Kidney (tissue), 14 donors: ENCODE results near the gene EIF3A. TPM values are rescaled to one million over a fixed set of nuclear protein-coding genes. Genes with fewer than 3 reads are reported as not detected.

ENCODE experiments used
- DNase-seq, 5 donors: peaks; one replicate each; pipeline ENCODE4 v3.0.0-alpha.2; 2013 to 2020
- FAIRE-seq: peaks from 2 replicates; lab custom pipeline; 2012; peaks lifted over from hg19 to GRCh38; lab: Jason Lieb, UNC
- H3K27ac ChIP-seq, 2 donors: one replicate each; pipeline ENCODE4 v1.7.0; 2013; ENCODE audit warnings: low read depth in 2 of 2, low read length in 2 of 2, inconsistent platforms in 1 of 2
- H3K27me3 ChIP-seq: one replicate; pipeline ENCODE4 v1.7.1; 2013; ENCODE audit warnings: low read length, inconsistent platforms; ENCODE audit not compliant: control insufficient read depth, insufficient read depth
- H3K36me3 ChIP-seq, 3 donors: one replicate each; pipeline versions ENCODE4 v1.7.0 to v1.7.1; 2013; ENCODE audit warnings: low read length in 3 of 3, control low read depth in 1 of 3, inconsistent platforms in 1 of 3; ENCODE audit not compliant: insufficient read depth in 3 of 3, control insufficient read depth in 2 of 3
- H3K4me1 ChIP-seq, 3 donors: one replicate each; pipeline versions ENCODE4 v1.7.0 to v1.7.1; 2013; ENCODE audit warnings: low read length in 3 of 3, inconsistent platforms in 1 of 3, low read depth in 1 of 3; ENCODE audit not compliant: control insufficient read depth in 2 of 3, insufficient read depth in 2 of 3
- H3K4me3 ChIP-seq, 3 donors: one replicate each; pipeline versions ENCODE4 v1.7.0 to v1.8.1; 2013; ENCODE audit warnings: low read length in 3 of 3, control low read depth in 1 of 3, inconsistent platforms in 1 of 3
- H3K9ac ChIP-seq, 3 donors: one replicate each; pipeline versions ENCODE4 v1.7.0 to v1.7.1; 2013; ENCODE audit warnings: low read length in 3 of 3, control low read depth in 1 of 3, inconsistent platforms in 1 of 3
- H3K9me3 ChIP-seq, 3 donors: one replicate each; pipeline versions ENCODE4 v1.7.0 to v1.7.1; 2013; ENCODE audit warnings: low read length in 3 of 3, control low read depth in 1 of 3, inconsistent platforms in 1 of 3; ENCODE audit not compliant: control insufficient read depth in 2 of 3, insufficient read depth in 1 of 3
- intact Hi-C: fragments of 100-400 bp; cut with DNase I; formaldehyde crosslinking; loops from one replicate; pipeline ENCODE4 v1.11.1; 2022
- polyA plus RNA-seq: library from polyadenylated mRNA; stranded (reverse); fragments of 350-450 nt; fragmentation: Illumina TruSeq; extraction: RNeasy Lipid Tissue Mini Kit (QIAGEN cat#74804); gene quantifications from one replicate; pipeline ENCODE4 v1.2.3, GENCODE V29; 2014; ENCODE audit warnings: low read depth, low replicate concordance; ENCODE audit not compliant: insufficient read depth
- total RNA-seq: library from RNA; stranded (reverse); fragmentation: NEBNext Ultra II Directional; extraction: Animal tissue kit (Norgen Biotek cat#: 25700); gene quantifications from one replicate; pipeline ENCODE4 v1.2.1, GENCODE V29; 2021
- TF ChIP-seq, protein P1 (sequence below): IDR thresholded peaks from 3 replicates; pipeline ENCODE4 v1.5.1; 2012; ENCODE audit warnings: mild to moderate bottlenecking, moderate library complexity, borderline replicate concordance; ENCODE audit not compliant: insufficient read depth; ENCODE audit errors: extremely low read depth
- donor health status: control.
- donor health status: control.
- donor health status: control.
- donor health status: control.
- donor health status: control.
- donor health status: DM: yes; HTN: yes; CAD: no.
- donor health status: Normal renal cell carcinoma (clear cell type).

Gene EIF3A
- total and polyA plus RNA-seq, 2 donors from 2014 or later = 24.9 to 95.6 TPM

DNA sequence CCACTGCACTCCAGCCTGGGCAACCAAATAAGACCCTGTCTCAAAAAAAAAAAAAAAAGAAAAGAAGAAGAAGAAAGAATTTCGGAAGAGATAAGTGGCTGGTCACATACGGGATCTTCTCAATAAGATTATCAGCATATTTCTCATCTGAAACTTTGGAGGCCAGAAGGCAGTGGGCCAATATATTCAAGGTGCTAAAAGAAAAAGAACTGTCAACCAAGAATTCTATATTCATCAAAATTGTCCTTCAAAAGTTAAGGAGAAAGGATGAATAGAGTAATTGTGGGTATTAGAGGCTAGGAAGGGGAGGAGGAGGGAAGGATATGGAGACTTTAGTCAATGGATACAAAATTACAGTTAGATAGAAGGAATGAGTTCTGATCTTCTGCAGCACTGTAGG lies 95.0 kb downstream of the EIF3A start:
- FAIRE-seq (no peak), DNase-seq (no peak)
- Histone ChIP-seq H3K27ac (no peak overlapping the region), H3K9me3 (peaks cover 0 to 5% (median 0%) of the 10 kb centered on the region in 3 donors), H3K9ac (no peak overlapping the region), H3K36me3 (no peaks in the 10 kb centered on the region), H3K27me3 (no peaks in the 10 kb centered on the region), H3K4me1 (no peaks in the 10 kb centered on the region), H3K4me3 (no peak overlapping the region)
- intact Hi-C loops = no loop called here
- TF ChIP-seq, protein P1, sequence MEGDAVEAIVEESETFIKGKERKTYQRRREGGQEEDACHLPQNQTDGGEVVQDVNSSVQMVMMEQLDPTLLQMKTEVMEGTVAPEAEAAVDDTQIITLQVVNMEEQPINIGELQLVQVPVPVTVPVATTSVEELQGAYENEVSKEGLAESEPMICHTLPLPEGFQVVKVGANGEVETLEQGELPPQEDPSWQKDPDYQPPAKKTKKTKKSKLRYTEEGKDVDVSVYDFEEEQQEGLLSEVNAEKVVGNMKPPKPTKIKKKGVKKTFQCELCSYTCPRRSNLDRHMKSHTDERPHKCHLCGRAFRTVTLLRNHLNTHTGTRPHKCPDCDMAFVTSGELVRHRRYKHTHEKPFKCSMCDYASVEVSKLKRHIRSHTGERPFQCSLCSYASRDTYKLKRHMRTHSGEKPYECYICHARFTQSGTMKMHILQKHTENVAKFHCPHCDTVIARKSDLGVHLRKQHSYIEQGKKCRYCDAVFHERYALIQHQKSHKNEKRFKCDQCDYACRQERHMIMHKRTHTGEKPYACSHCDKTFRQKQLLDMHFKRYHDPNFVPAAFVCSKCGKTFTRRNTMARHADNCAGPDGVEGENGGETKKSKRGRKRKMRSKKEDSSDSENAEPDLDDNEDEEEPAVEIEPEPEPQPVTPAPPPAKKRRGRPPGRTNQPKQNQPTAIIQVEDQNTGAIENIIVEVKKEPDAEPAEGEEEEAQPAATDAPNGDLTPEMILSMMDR = no peak

Other genes starting within 250 kb of the EIF3A start
- gene NANOS1, start 51.1 kb downstream of the EIF3A start, total RNA-seq = 1.1 TPM
- gene NANOS1, start 51.1 kb downstream of the EIF3A start, polyA plus RNA-seq = 4.5 TPM
- gene DENND10, start 23.3 kb upstream of the EIF3A start, total RNA-seq = 31.6 TPM
- gene DENND10, start 23.3 kb upstream of the EIF3A start, polyA plus RNA-seq = 31.7 TPM
- 21.9 TPM for gene SFXN4, start 84.9 kb upstream of the EIF3A start, total RNA-seq
- 59.7 TPM for gene SFXN4, start 84.9 kb upstream of the EIF3A start, polyA plus RNA-seq
- 118 TPM for gene PRDX3, start 98.0 kb upstream of the EIF3A start, total RNA-seq
- 294 TPM for gene PRDX3, start 98.0 kb upstream of the EIF3A start, polyA plus RNA-seq
- gene GRK5, start 126.8 kb upstream of the EIF3A start, total RNA-seq = 18.7 TPM
- gene GRK5, start 126.8 kb upstream of the EIF3A start, polyA plus RNA-seq = 7.3 TPM